ENCODE data around the gene MRPL10. TPM values are rescaled to one million over a fixed set of nuclear protein-coding genes. Genes with fewer than 3 reads are reported as not detected.

Gene MRPL10
- total RNA-seq, 4 donors from 2014 or later: 23.2 to 36.6 (median 30.0) TPM

DNA sequence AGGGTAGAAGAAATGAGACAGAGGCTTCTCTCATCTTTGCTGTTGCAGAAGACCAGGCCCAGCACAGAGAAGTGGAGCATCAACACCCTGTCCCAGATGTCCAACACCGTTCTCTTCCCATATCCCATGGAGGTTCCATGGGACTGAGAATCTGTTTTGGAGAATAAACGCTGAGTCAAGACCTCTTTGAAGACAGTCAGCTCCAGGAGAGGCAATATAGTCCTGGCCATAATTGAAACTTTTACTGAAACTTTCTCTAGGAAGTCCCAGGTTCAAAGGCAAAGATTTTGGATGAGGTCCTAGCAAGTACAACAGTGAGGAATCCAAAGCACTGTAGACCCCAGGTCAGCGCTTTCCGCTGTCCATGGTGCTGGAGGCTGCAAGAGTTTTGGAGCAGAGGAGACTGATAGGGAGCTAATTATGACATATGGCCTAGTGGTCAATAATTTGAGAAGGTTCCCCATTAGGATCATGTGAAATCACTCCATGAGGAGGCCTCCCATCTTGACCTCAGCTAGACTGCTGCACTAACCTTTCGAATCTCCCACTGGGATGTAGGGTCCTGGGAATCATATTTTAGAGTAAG lies 45.7 kb downstream of the MRPL10 start:
- Histone ChIP-seq H3K4me1 (peaks cover 8 to 12% (median 9%) of the 10 kb centered on the region in 3 donors), H3K4me3 (no peak overlapping the region), H3K9me3 (no peaks in the 10 kb centered on the region), H3K27ac (no peak overlapping the region), H3K36me3 (no peaks in the 10 kb centered on the region), H3K27me3 (peaks cover 0 to 78% (median 11%) of the 10 kb centered on the region in 4 donors)
- TF ChIP-seq, protein P1, sequence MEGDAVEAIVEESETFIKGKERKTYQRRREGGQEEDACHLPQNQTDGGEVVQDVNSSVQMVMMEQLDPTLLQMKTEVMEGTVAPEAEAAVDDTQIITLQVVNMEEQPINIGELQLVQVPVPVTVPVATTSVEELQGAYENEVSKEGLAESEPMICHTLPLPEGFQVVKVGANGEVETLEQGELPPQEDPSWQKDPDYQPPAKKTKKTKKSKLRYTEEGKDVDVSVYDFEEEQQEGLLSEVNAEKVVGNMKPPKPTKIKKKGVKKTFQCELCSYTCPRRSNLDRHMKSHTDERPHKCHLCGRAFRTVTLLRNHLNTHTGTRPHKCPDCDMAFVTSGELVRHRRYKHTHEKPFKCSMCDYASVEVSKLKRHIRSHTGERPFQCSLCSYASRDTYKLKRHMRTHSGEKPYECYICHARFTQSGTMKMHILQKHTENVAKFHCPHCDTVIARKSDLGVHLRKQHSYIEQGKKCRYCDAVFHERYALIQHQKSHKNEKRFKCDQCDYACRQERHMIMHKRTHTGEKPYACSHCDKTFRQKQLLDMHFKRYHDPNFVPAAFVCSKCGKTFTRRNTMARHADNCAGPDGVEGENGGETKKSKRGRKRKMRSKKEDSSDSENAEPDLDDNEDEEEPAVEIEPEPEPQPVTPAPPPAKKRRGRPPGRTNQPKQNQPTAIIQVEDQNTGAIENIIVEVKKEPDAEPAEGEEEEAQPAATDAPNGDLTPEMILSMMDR (IDR thresholded peaks at IDR 0.05): no peak
- no peak for TF ChIP-seq POLR2A (IDR thresholded peaks at IDR 0.05)
- no peak for DNase-seq
- intact Hi-C loops (cut with DNase I): no loop called here
- WGBS, 2 donors: 35 to 37% methylated on average over 4 to 5 of the region's 5 CpGs

DNA sequence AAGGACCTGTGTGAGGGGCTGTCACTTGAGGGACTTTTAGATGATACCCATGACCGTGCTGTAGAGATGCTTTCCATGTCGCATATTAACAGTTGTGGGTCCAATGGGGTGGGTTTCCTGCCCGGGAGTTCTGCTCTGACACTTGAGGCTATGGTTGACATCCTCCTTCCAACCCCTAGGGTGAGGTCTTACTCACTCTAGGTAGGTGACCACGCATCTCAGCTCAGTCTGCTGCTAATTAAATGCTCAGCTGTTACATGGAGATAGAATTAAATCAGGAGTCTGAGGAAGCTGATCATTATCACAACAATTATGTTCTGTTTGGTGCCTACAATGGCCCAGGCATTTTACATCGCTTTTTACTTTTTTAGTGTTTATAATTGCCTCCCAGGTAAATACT lies 49.9 kb downstream of the MRPL10 start:
- Histone ChIP-seq H3K27me3 (peaks cover 5 to 75% (median 7%) of the 10 kb centered on the region in 4 donors), H3K27ac (no peak overlapping the region), H3K9me3 (no peaks in the 10 kb centered on the region), H3K4me3 (no peak overlapping the region), H3K4me1 (no peaks in the 10 kb centered on the region), H3K36me3 (no peaks in the 10 kb centered on the region)
- intact Hi-C loops (cut with DNase I): no loop called here
- TF ChIP-seq, protein P1 (IDR thresholded peaks at IDR 0.05): no peak
- no peak for TF ChIP-seq POLR2A (IDR thresholded peaks at IDR 0.05)
- DNase-seq: no peak
- 33 to 66% methylated on average over 5 of the region's 5 CpGs for WGBS, 2 donors

DNA sequence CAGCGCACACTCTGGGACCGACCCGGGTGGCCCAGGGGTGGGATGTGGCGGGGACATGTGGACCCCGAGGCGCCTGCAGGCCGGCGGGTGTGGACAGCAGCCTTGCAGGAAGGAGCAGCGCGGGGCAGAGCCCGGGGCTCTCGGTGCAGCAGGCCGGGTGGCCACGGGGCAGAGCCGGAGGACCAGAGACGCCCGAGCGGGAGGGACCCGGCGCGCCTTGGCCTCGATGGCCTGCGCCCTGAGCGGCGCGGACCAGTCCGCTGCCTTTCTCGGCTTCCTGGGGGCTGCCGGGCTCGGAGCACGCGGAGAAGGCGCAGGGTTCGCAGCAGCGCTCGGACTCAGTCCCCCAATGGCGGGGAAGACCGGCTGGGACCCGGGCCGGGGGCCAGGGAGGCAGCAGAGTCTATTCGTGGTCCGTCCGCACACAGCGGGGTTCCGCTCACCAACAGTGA lies 53.1 kb downstream of the MRPL10 start:
- Histone ChIP-seq H3K4me3 (no peak overlapping the region), H3K4me1 (no peaks in the 10 kb centered on the region), H3K27me3 (peaks cover 5 to 78% (median 7%) of the 10 kb centered on the region in 4 donors), H3K36me3 (no peaks in the 10 kb centered on the region), H3K27ac (no peak overlapping the region), H3K9me3 (no peaks in the 10 kb centered on the region)
- intact Hi-C loops (cut with DNase I): no loop called here
- no peak for DNase-seq
- WGBS, 2 donors: 29 to 33% methylated on average over 13 to 25 of the region's 45 CpGs
- TF ChIP-seq, protein P1 (IDR thresholded peaks at IDR 0.05): no peak
- TF ChIP-seq POLR2A (IDR thresholded peaks at IDR 0.05): no peak

DNA sequence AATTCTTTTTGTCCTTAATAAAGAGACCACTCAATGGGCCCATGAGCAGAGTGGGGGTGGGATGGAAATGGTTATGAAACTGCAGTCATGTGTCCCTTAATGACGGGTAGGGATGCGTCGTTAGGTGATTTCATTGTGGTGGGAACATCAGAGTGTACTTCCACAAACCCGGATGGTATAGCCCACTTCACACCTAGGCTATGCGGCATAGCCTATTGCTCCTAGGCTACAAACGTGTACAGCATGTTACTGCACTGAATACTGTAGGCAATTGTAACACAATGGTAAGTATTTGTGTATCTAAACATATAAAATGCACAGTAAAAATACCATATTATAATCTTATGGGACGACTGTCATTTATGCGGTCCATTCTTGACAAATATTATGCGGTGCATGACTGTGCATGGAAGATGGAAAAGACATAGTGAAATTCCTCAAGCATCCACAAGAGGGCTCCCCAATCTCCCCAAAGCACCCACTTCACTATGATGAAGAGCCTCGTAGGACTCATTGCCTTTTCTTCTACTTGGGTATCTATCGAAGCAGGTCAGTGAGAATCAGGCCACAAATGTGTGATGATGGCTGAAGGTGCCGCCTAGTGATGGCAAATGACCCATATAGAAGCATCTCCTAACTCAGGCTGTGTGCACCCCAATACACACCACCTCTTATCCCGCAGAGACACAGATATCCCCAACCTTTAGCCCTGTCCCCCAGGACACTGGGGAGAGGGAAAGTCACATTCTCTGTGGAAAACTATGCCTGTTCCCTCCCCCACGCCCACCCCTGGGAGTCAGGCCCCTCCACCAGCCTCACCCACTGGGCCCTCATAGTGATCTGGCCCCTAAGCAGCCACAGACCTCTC lies 54.8 kb downstream of the MRPL10 start:
- Histone ChIP-seq H3K4me1 (no peaks in the 10 kb centered on the region), H3K36me3 (no peaks in the 10 kb centered on the region), H3K27ac (no peak overlapping the region), H3K27me3 (peaks cover 5 to 85% (median 7%) of the 10 kb centered on the region in 4 donors), H3K4me3 (no peak overlapping the region), H3K9me3 (peaks cover 0 to 4% (median 0%) of the 10 kb centered on the region in 3 donors)
- no peak for DNase-seq
- no peak for TF ChIP-seq POLR2A (IDR thresholded peaks at IDR 0.05)
- TF ChIP-seq, protein P1 (IDR thresholded peaks at IDR 0.05): peak; percentile 54 to 78 (median 62)
- intact Hi-C loops (cut with DNase I): no loop called here
- 43 to 44% methylated on average over 12 to 13 of the region's 14 CpGs for WGBS, 2 donors

DNA sequence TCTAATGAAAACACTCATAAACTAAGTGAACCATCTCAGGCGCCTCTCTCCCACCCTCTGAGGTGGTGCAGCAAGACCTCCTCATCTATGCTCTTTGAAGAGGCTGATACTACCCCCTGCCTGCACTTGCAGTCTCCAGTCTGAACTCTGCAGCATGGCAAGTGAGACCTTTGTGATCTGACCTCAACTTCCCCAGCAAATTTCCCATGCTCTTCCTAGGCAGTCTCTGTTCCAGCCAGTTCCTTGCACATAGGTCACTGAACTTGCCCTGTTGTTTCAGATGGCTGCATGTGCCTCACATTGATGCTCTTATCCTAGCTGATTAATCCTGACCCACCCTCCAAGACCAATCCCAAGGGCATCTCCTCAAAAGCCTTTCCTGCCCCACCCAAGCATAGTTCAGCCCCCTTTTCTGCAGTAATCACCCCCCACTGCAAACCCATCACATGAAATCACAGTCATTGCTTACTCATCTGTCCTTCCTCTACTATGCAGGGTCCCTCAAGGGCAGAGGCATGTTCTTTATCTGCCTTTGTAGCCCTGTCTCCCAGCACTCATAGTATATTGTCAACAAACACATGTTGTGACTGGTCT lies 56.3 kb downstream of the MRPL10 start:
- Histone ChIP-seq H3K27ac (no peak overlapping the region), H3K36me3 (no peaks in the 10 kb centered on the region), H3K4me3 (no peak overlapping the region), H3K9me3 (peaks cover 0 to 4% (median 0%) of the 10 kb centered on the region in 3 donors), H3K4me1 (no peaks in the 10 kb centered on the region), H3K27me3 (peaks cover 5 to 82% (median 7%) of the 10 kb centered on the region in 4 donors)
- TF ChIP-seq, protein P1 (IDR thresholded peaks at IDR 0.05): no peak
- no peak for TF ChIP-seq POLR2A (IDR thresholded peaks at IDR 0.05)
- WGBS, 2 donors: 70 to 75% methylated on average over 1 of the region's 1 CpG
- intact Hi-C loops (cut with DNase I): no loop called here
- no peak for DNase-seq
